HG02678 (cell line): ENCODE results near the gene TSPAN14.
"Not testable (repeated sequence)": the region's sequence is repeated elsewhere in the genome, so short reads cannot be mapped to it uniquely, and the experiment has no call there.

Source experiments
- ATAC-seq: cut with Tn5 transposase; IDR thresholded peaks from one replicate; pipeline ENCODE4 v1.9.1; 2021; ENCODE audit warnings: mild to moderate bottlenecking, moderate library complexity; ENCODE audit not compliant: unreplicated experiment

The TSPAN14 gene

GRCh38 chr10:80539421-80540031 is 85.4 kb downstream of the TSPAN14 start:
- peak; percentile 19 for ATAC-seq

- no peak for ATAC-seq
These were observed 86.0 kb downstream of the TSPAN14 start for GRCh38 chr10:80540136-80540535.

- no peak for ATAC-seq
These were observed 86.5 kb downstream of the TSPAN14 start for GRCh38 chr10:80540618-80540980.

- ATAC-seq, result peak; percentile 55
These were observed 87.1 kb downstream of the TSPAN14 start for GRCh38 chr10:80540981-80541750.

- ATAC-seq, result no peak
These were observed 87.9 kb downstream of the TSPAN14 start for GRCh38 chr10:80542053-80542452.

- no peak for ATAC-seq
These were observed 88.7 kb downstream of the TSPAN14 start for GRCh38 chr10:80542652-80543318.

GRCh38 chr10:80543319-80543672 is 89.2 kb downstream of the TSPAN14 start:
- not testable (repeated sequence) for ATAC-seq

- ATAC-seq, result no peak
These were observed 90.3 kb downstream of the TSPAN14 start for GRCh38 chr10:80544316-80544953.

- ATAC-seq, result no peak
These were observed 91.3 kb downstream of the TSPAN14 start for GRCh38 chr10:80545258-80545881.

- no peak for ATAC-seq
These were observed 98.1 kb downstream of the TSPAN14 start for GRCh38 chr10:80552151-80552646.

- no peak for ATAC-seq
These were observed 99.3 kb downstream of the TSPAN14 start for GRCh38 chr10:80553436-80553835.

GRCh38 chr10:80554050-80554449 is 99.9 kb downstream of the TSPAN14 start:
- ATAC-seq, result no peak

GRCh38 chr10:80555415-80555814 is 101.3 kb downstream of the TSPAN14 start:
- no peak for ATAC-seq

- ATAC-seq, result no peak
These were observed 107.8 kb downstream of the TSPAN14 start for GRCh38 chr10:80561950-80562349.

GRCh38 chr10:80567292-80567691 is 113.2 kb downstream of the TSPAN14 start:
- ATAC-seq, result no peak

- no peak for ATAC-seq
These were observed 115.2 kb downstream of the TSPAN14 start for GRCh38 chr10:80569131-80569895.

GRCh38 chr10:80571352-80571751 is 117.2 kb downstream of the TSPAN14 start:
- ATAC-seq, result no peak

- no peak for ATAC-seq
These were observed 125.2 kb downstream of the TSPAN14 start for GRCh38 chr10:80579181-80579763.

- no peak for ATAC-seq
These were observed 125.9 kb downstream of the TSPAN14 start for GRCh38 chr10:80579849-80580637.
